SK-N-SH (cell line): ENCODE data around the gene PPIP5K2. TPM values are rescaled to one million over a fixed set of nuclear protein-coding genes. Genes with fewer than 3 reads are reported as not detected.

Experiments used
- CTCF ChIA-PET: fragments of 300-600, 350-600 bp; formaldehyde crosslinking; extraction: SDS; loops from one replicate; lab custom pipeline; 2021; lab: Yijun Ruan, JAX
- POLR2A ChIA-PET: fragments of 350-600 bp; sonication (Branson Sonifier 250); formaldehyde crosslinking; extraction: SDS; loops from one replicate; lab custom pipeline; 2020; ENCODE audit warnings: antibody characterized with exemption, inconsistent platforms; lab: Yijun Ruan, JAX
- DNase-seq: peaks from one replicate; pipeline ENCODE4 v3.0.0; 2012
- H2AFZ ChIP-seq: fragments of 200-600 bp; sonication (generic); 2 replicates; pipeline ENCODE4 v1.8.1; 2016; ENCODE audit warnings: antibody characterized with exemption, mild to moderate bottlenecking, low read depth
- H3F3A ChIP-seq: fragments of 200-600 bp; sonication (generic); replicated peaks from 2 replicates; pipeline ENCODE3; 2016; ENCODE audit warnings: antibody characterized with exemption, mild to moderate bottlenecking; ENCODE audit not compliant: insufficient read depth
- H3K27ac ChIP-seq, 2 experiments: fragments of 200-500 bp in 1 of 2; fragments of 200-600 bp in 1 of 2; sonication (Bioruptor generic) in 1 of 2; sonication (generic), shearing (Covaris generic) in 1 of 2; 2 replicates each; pipeline versions ENCODE4 v1.5.1 to v1.6.1; 2014 to 2016; ENCODE audit warnings: low read depth in 2 of 2, inconsistent platforms in 1 of 2, low read length in 1 of 2, mild to moderate bottlenecking in 1 of 2, mixed read lengths in 1 of 2
- H3K27me3 ChIP-seq: fragments of 200-600 bp; sonication (generic), shearing (Covaris generic); 2 replicates; pipeline ENCODE4 v1.6.1; 2016; ENCODE audit warnings: mixed run types; ENCODE audit not compliant: insufficient read depth
- H3K36me3 ChIP-seq, 2 experiments: fragments of 200-500 bp in 1 of 2; fragments of 200-600 bp in 1 of 2; sonication (Bioruptor generic) in 1 of 2; sonication (generic) in 1 of 2; replicated peaks in 1 of 2; 2 replicates each; pipeline versions ENCODE3 to v1.5.1; 2014 to 2016; ENCODE audit warnings: low read length in 1 of 2, mild to moderate bottlenecking in 1 of 2; ENCODE audit not compliant: insufficient read depth in 2 of 2, control insufficient read depth in 1 of 2
- H3K4me1 ChIP-seq, 2 experiments: fragments of 200-500 bp in 1 of 2; fragments of 200-600 bp in 1 of 2; sonication (Bioruptor generic) in 1 of 2; sonication (generic), shearing (Covaris generic) in 1 of 2; 2 replicates each; pipeline versions ENCODE4 v1.5.1 to v1.6.1; 2014 to 2016; ENCODE audit warnings: low read depth in 1 of 2, low read length in 1 of 2, mixed run types in 1 of 2; ENCODE audit not compliant: insufficient read depth in 2 of 2, control insufficient read depth in 1 of 2
- H3K4me2 ChIP-seq: fragments of 200-600 bp; sonication (generic), shearing (Covaris generic); 2 replicates; pipeline ENCODE4 v1.6.1; 2017; ENCODE audit warnings: mixed run types
- H3K4me3 ChIP-seq, 2 experiments: fragments of 200-500 bp in 1 of 2; fragments of 200-600 bp in 1 of 2; sonication (Bioruptor generic) in 1 of 2; sonication (generic), shearing (Covaris generic) in 1 of 2; 2 replicates each; pipeline versions ENCODE4 v1.5.1 to v1.8.1; 2014 to 2016; ENCODE audit warnings: low read depth in 2 of 2, inconsistent platforms in 1 of 2, low read length in 1 of 2, mild to moderate bottlenecking in 1 of 2, mixed read lengths in 1 of 2, moderate library complexity in 1 of 2
- H3K79me2 ChIP-seq: fragments of 200-600 bp; sonication (generic); 2 replicates; pipeline ENCODE4 v1.8.1; 2017; ENCODE audit warnings: mild to moderate bottlenecking; ENCODE audit not compliant: insufficient read depth
- H3K9ac ChIP-seq: fragments of 200-600 bp; sonication (generic); 2 replicates; pipeline ENCODE4 v1.6.1; 2017; ENCODE audit warnings: mixed run types
- H3K9me2 ChIP-seq: fragments of 200-600 bp; sonication (generic); 2 replicates; pipeline ENCODE4 v1.6.1; 2017; ENCODE audit warnings: mixed run types
- H3K9me3 ChIP-seq: fragments of 200-600 bp; sonication (generic); 2 replicates; pipeline ENCODE4 v1.6.1; 2017; ENCODE audit warnings: mixed run types, mild to moderate bottlenecking, moderate library complexity
- H4K20me1 ChIP-seq: fragments of 200-600 bp; sonication (generic); 2 replicates; pipeline ENCODE4 v1.6.1; 2017; ENCODE audit warnings: mild to moderate bottlenecking, mixed run types; ENCODE audit not compliant: insufficient read depth
- ELF1 ChIP-seq: IDR thresholded peaks from 2 replicates; pipeline ENCODE4 v1.4.0; 2012
- GABPA ChIP-seq: IDR thresholded peaks from 2 replicates; pipeline ENCODE4 v1.4.0; 2012; ENCODE audit warnings: low read depth, mild to moderate bottlenecking
- MEF2A ChIP-seq: IDR thresholded peaks from 2 replicates; pipeline ENCODE4 v1.4.0; 2012; ENCODE audit warnings: low read depth, borderline replicate concordance
- NFIC ChIP-seq: IDR thresholded peaks from 2 replicates; pipeline ENCODE4 v1.4.0; 2012; ENCODE audit warnings: borderline replicate concordance
- NRF1 ChIP-seq: IDR thresholded peaks from 2 replicates; pipeline ENCODE4 v1.6.1; 2012; ENCODE audit warnings: low read depth, mild to moderate bottlenecking, low read length
- POLR2AphosphoS5 ChIP-seq: IDR thresholded peaks from 2 replicates; pipeline ENCODE4 v1.6.1; 2012; ENCODE audit warnings: low read depth, low read length
- RAD21 ChIP-seq: IDR thresholded peaks from 2 replicates; pipeline ENCODE4 v1.6.1; 2012; ENCODE audit warnings: mild to moderate bottlenecking, low read length
- RFX5 ChIP-seq: IDR thresholded peaks from 2 replicates; pipeline ENCODE4 v1.6.1; 2012; ENCODE audit warnings: mild to moderate bottlenecking, improper control_type of control experiment, low read length
- SIN3A ChIP-seq: IDR thresholded peaks from 2 replicates; pipeline ENCODE4 v1.6.1; 2012; ENCODE audit warnings: low read depth, mild to moderate bottlenecking, low read length, moderate library complexity, borderline replicate concordance
- TAF1 ChIP-seq: IDR thresholded peaks from 2 replicates; pipeline ENCODE4 v1.6.1; 2012; ENCODE audit warnings: low read depth, mild to moderate bottlenecking, low read length, moderate library complexity, borderline replicate concordance
- YY1 ChIP-seq: IDR thresholded peaks from 2 replicates; pipeline ENCODE4 v1.4.0; 2012; ENCODE audit warnings: low read depth, mild to moderate bottlenecking
- WGBS: methylation state at CpG from one replicate; pipeline ENCODE4 v1.1.6; 2017; ENCODE audit warnings: low lambda C conversion rate; 5-methylcytosine and 5-hydroxymethylcytosine counted together
- polyA plus RNA-seq, 3 experiments: library from polyadenylated mRNA; depleted of rRNA; stranded (reverse); fragments of >200 nt; gene quantifications; 2 replicates each; pipeline ENCODE4 v1.2.3, GENCODE V29; 2012
- TF ChIP-seq, protein P1 (sequence below): IDR thresholded peaks from 2 replicates; pipeline ENCODE4 v1.4.0; 2012; ENCODE audit warnings: low read depth, borderline replicate concordance
- TF ChIP-seq, protein P2 (sequence below): fragments of 150-350 bp; IDR thresholded peaks from 2 replicates; pipeline ENCODE4 v1.6.1; 2017; ENCODE audit warnings: antibody characterized with exemption, low read length, low read depth, borderline replicate concordance
- TF ChIP-seq, protein P3 (sequence below): IDR thresholded peaks from 2 replicates; pipeline ENCODE4 v1.6.1; 2012; ENCODE audit warnings: mild to moderate bottlenecking, low read depth, low read length, moderate library complexity
- TF ChIP-seq, protein P4 (sequence below): fragments of 150-350 bp; IDR thresholded peaks from 2 replicates; pipeline ENCODE4 v1.6.1; 2016; ENCODE audit warnings: mild to moderate bottlenecking, low read depth, low read length
- TF ChIP-seq, protein P5 (sequence below): fragments of 200-600 bp; sonication (generic); IDR thresholded peaks from 2 replicates; pipeline ENCODE4 v1.6.1; 2017; ENCODE audit warnings: antibody characterized with exemption, mild to moderate bottlenecking, moderate library complexity
- TF ChIP-seq, protein P6 (sequence below): IDR thresholded peaks from 2 replicates; pipeline ENCODE4; 2012

The PPIP5K2 gene
- polyA plus RNA-seq, 1 of the 3 experiments (the other 2 are of a cell fraction): 18.2 TPM

DNA sequence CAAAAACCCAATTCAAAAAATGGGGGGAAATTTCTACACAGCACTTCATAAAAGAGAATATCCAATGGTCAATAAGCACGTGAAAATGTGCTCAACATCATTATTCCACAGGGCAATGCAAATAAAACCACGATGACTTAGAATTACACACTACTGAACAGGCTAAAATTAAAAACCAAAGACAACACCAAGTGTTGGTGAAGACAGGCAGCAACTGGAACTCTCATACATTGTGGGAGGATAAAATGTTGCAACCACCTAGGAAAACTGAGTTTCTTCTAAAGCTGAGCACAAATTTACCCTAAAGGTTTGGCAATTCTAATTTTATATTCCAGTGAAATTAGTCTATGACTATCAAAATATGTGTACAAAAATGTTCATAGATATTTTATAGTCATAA lies 9.7 kb upstream of the PPIP5K2 start:
- no peaks in the 10 kb centered on the region for H4K20me1 ChIP-seq
- no peak overlapping the region for H3K4me3 ChIP-seq
- no peaks in the 10 kb centered on the region for H3K9me2 ChIP-seq
- peaks cover 0 to 2% of the 10 kb centered on the region in 2 experiments for H3K36me3 ChIP-seq
- H3F3A ChIP-seq: no peaks in the 10 kb centered on the region
- H3K79me2 ChIP-seq: peaks cover 12% of the 10 kb centered on the region; the same call in 1 of the 2 replicates
- no peaks in the 10 kb centered on the region for H3K27me3 ChIP-seq
- WGBS: 96% methylated on average over 2 of the region's 2 CpGs
- TF ChIP-seq NRF1 (no peak), ELF1 (no peak), NFIC (no peak), MEF2A (no peak), YY1 (no peak)
- TF ChIP-seq, protein P1, sequence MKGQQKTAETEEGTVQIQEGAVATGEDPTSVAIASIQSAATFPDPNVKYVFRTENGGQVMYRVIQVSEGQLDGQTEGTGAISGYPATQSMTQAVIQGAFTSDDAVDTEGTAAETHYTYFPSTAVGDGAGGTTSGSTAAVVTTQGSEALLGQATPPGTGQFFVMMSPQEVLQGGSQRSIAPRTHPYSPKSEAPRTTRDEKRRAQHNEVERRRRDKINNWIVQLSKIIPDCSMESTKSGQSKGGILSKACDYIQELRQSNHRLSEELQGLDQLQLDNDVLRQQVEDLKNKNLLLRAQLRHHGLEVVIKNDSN: no peak
- TF ChIP-seq, protein P2, sequence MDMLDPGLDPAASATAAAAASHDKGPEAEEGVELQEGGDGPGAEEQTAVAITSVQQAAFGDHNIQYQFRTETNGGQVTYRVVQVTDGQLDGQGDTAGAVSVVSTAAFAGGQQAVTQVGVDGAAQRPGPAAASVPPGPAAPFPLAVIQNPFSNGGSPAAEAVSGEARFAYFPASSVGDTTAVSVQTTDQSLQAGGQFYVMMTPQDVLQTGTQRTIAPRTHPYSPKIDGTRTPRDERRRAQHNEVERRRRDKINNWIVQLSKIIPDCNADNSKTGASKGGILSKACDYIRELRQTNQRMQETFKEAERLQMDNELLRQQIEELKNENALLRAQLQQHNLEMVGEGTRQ: no peak
- no peak overlapping the region for H2AFZ ChIP-seq
- H3K27ac ChIP-seq: no peak overlapping the region
- no peaks in the 10 kb centered on the region for H3K9me3 ChIP-seq
- DNase-seq: no peak
- ChIA-PET POLR2A (no interaction called here), CTCF (no interaction called here)
- no peaks in the 10 kb centered on the region; a peak in 1 of 4 replicates for H3K4me1 ChIP-seq
- H3K4me2 ChIP-seq: no peak overlapping the region
- no peak overlapping the region for H3K9ac ChIP-seq

DNA sequence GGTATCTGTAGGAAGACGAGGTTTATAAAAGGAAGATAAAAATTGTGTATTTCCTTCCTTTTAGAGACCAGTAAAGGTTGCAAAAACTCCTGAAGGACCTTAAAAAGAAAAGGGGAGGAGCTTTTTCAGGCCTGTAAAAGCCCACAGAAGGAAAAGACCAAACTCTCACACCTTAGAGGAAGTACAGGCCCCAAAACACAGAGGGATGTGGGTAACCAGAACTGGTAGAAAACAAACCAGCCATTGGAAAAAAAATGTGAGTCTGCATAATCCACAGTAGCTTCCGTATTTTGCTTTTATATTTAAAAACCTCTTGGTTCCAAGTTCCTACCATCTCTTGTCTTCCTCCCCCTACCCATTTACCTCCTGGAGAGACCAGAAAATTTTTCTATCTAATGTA lies 8.6 kb upstream of the PPIP5K2 start:
- DNase-seq: no peak
- no peak overlapping the region for H3K4me2 ChIP-seq
- no peaks in the 10 kb centered on the region for H4K20me1 ChIP-seq
- no peaks in the 10 kb centered on the region for H3K9me2 ChIP-seq
- no peaks in the 10 kb centered on the region for H3F3A ChIP-seq
- peaks cover 0 to 2% of the 10 kb centered on the region in 2 experiments for H3K36me3 ChIP-seq
- H3K27ac ChIP-seq: no peak overlapping the region
- no peak overlapping the region for H3K4me3 ChIP-seq
- peaks cover 21% of the 10 kb centered on the region for H3K79me2 ChIP-seq
- ChIA-PET POLR2A (no interaction called here), CTCF (no interaction called here)
- H3K27me3 ChIP-seq: no peaks in the 10 kb centered on the region
- H3K9me3 ChIP-seq: no peaks in the 10 kb centered on the region
- H2AFZ ChIP-seq: no peak overlapping the region
- 96% methylated on average over 2 of the region's 2 CpGs for WGBS
- H3K4me1 ChIP-seq: no peaks in the 10 kb centered on the region; a peak in 1 of 4 replicates
- no peak overlapping the region for H3K9ac ChIP-seq
- TF ChIP-seq YY1 (no peak), RFX5 (no peak), ELF1 (no peak), POLR2AphosphoS5 (no peak), MEF2A (no peak), SIN3A (no peak), RAD21 (no peak), NRF1 (no peak), GABPA (no peak), TAF1 (no peak)
- TF ChIP-seq, protein P3, sequence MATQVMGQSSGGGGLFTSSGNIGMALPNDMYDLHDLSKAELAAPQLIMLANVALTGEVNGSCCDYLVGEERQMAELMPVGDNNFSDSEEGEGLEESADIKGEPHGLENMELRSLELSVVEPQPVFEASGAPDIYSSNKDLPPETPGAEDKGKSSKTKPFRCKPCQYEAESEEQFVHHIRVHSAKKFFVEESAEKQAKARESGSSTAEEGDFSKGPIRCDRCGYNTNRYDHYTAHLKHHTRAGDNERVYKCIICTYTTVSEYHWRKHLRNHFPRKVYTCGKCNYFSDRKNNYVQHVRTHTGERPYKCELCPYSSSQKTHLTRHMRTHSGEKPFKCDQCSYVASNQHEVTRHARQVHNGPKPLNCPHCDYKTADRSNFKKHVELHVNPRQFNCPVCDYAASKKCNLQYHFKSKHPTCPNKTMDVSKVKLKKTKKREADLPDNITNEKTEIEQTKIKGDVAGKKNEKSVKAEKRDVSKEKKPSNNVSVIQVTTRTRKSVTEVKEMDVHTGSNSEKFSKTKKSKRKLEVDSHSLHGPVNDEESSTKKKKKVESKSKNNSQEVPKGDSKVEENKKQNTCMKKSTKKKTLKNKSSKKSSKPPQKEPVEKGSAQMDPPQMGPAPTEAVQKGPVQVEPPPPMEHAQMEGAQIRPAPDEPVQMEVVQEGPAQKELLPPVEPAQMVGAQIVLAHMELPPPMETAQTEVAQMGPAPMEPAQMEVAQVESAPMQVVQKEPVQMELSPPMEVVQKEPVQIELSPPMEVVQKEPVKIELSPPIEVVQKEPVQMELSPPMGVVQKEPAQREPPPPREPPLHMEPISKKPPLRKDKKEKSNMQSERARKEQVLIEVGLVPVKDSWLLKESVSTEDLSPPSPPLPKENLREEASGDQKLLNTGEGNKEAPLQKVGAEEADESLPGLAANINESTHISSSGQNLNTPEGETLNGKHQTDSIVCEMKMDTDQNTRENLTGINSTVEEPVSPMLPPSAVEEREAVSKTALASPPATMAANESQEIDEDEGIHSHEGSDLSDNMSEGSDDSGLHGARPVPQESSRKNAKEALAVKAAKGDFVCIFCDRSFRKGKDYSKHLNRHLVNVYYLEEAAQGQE: no peak
- TF ChIP-seq, protein P4, sequence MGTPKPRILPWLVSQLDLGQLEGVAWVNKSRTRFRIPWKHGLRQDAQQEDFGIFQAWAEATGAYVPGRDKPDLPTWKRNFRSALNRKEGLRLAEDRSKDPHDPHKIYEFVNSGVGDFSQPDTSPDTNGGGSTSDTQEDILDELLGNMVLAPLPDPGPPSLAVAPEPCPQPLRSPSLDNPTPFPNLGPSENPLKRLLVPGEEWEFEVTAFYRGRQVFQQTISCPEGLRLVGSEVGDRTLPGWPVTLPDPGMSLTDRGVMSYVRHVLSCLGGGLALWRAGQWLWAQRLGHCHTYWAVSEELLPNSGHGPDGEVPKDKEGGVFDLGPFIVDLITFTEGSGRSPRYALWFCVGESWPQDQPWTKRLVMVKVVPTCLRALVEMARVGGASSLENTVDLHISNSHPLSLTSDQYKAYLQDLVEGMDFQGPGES: no peak
- TF ChIP-seq, protein P1: no peak
- TF ChIP-seq, protein P5, sequence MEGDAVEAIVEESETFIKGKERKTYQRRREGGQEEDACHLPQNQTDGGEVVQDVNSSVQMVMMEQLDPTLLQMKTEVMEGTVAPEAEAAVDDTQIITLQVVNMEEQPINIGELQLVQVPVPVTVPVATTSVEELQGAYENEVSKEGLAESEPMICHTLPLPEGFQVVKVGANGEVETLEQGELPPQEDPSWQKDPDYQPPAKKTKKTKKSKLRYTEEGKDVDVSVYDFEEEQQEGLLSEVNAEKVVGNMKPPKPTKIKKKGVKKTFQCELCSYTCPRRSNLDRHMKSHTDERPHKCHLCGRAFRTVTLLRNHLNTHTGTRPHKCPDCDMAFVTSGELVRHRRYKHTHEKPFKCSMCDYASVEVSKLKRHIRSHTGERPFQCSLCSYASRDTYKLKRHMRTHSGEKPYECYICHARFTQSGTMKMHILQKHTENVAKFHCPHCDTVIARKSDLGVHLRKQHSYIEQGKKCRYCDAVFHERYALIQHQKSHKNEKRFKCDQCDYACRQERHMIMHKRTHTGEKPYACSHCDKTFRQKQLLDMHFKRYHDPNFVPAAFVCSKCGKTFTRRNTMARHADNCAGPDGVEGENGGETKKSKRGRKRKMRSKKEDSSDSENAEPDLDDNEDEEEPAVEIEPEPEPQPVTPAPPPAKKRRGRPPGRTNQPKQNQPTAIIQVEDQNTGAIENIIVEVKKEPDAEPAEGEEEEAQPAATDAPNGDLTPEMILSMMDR: no peak
- TF ChIP-seq, protein P6, sequence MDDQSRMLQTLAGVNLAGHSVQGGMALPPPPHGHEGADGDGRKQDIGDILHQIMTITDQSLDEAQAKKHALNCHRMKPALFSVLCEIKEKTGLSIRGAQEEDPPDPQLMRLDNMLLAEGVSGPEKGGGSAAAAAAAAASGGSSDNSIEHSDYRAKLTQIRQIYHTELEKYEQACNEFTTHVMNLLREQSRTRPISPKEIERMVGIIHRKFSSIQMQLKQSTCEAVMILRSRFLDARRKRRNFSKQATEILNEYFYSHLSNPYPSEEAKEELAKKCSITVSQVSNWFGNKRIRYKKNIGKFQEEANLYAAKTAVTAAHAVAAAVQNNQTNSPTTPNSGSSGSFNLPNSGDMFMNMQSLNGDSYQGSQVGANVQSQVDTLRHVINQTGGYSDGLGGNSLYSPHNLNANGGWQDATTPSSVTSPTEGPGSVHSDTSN: no peak
